HG03066 (cell line): Measurements from ENCODE around the gene FAM114A1.
"Not testable (repeated sequence)": the region's sequence is repeated elsewhere in the genome, so short reads cannot be mapped to it uniquely, and the experiment has no call there.

Experiments used
- ATAC-seq: cut with Tn5 transposase; IDR thresholded peaks from one replicate; pipeline ENCODE4 v1.9.1; 2021; ENCODE audit warnings: low read depth; ENCODE audit not compliant: unreplicated experiment

The FAM114A1 gene

GRCh38 chr4:38898245-38898644 lies 30.6 kb downstream of the FAM114A1 start:
- ATAC-seq: no peak

- no peak for ATAC-seq
These were observed 34.6 kb downstream of the FAM114A1 start for GRCh38 chr4:38902221-38902620.

GRCh38 chr4:38902695-38903094 lies 35.1 kb downstream of the FAM114A1 start:
- no peak for ATAC-seq

GRCh38 chr4:38904090-38904666 lies 36.6 kb downstream of the FAM114A1 start:
- ATAC-seq: no peak

GRCh38 chr4:38904682-38905081 lies 37.1 kb downstream of the FAM114A1 start:
- no peak for ATAC-seq

GRCh38 chr4:38905652-38906385 lies 38.2 kb downstream of the FAM114A1 start:
- no peak for ATAC-seq

- ATAC-seq: no peak
These were observed 40.2 kb downstream of the FAM114A1 start for GRCh38 chr4:38907696-38908270.

- no peak for ATAC-seq
These were observed 41.4 kb downstream of the FAM114A1 start for GRCh38 chr4:38909015-38909414.

GRCh38 chr4:38911257-38911656 lies 43.7 kb downstream of the FAM114A1 start:
- no peak for ATAC-seq

- ATAC-seq: no peak
These were observed 47.2 kb downstream of the FAM114A1 start for GRCh38 chr4:38914854-38915253.

GRCh38 chr4:38916267-38916666 lies 48.7 kb downstream of the FAM114A1 start:
- ATAC-seq: not testable (repeated sequence)

- no peak for ATAC-seq
These were observed 49.9 kb downstream of the FAM114A1 start for GRCh38 chr4:38917481-38918025.

- no peak for ATAC-seq
These were observed 51.9 kb downstream of the FAM114A1 start for GRCh38 chr4:38919494-38919893.

- no peak for ATAC-seq
These were observed 52.6 kb downstream of the FAM114A1 start for GRCh38 chr4:38920186-38920585.

- no peak for ATAC-seq
These were observed 53.1 kb downstream of the FAM114A1 start for GRCh38 chr4:38920677-38921076.

- ATAC-seq: no peak
These were observed 53.5 kb downstream of the FAM114A1 start for GRCh38 chr4:38921151-38921550.

GRCh38 chr4:38923746-38924145 lies 56.1 kb downstream of the FAM114A1 start:
- ATAC-seq: no peak

GRCh38 chr4:38924353-38924752 lies 56.7 kb downstream of the FAM114A1 start:
- ATAC-seq: no peak

GRCh38 chr4:38925492-38926413 lies 58.1 kb downstream of the FAM114A1 start:
- ATAC-seq: no peak

GRCh38 chr4:38926896-38927295 lies 59.3 kb downstream of the FAM114A1 start:
- no peak for ATAC-seq

- no peak for ATAC-seq
These were observed 61.0 kb downstream of the FAM114A1 start for GRCh38 chr4:38928568-38928967.
